KMS-11 (cell line): Measurements from ENCODE around the gene UGT1A9.
"Not testable (repeated sequence)": the region's sequence is repeated elsewhere in the genome, so short reads cannot be mapped to it uniquely, and the experiment has no call there.

ENCODE experiments used
- H2AFZ ChIP-seq: fragments of 200-600 bp; sonication (generic); 2 replicates; pipeline ENCODE4 v1.6.1; 2016; ENCODE audit warnings: antibody characterized with exemption, mixed run types, low read depth
- H3K27ac ChIP-seq: fragments of 200-600 bp; sonication (generic); 2 replicates; pipeline ENCODE4 v1.6.1; 2016; ENCODE audit warnings: mild to moderate bottlenecking, mixed run types
- H3K27me3 ChIP-seq: fragments of 200-600 bp; sonication (generic); 2 replicates; pipeline ENCODE4 v1.6.1; 2017; ENCODE audit warnings: mild to moderate bottlenecking, low read depth, mixed run types, moderate library complexity; ENCODE audit not compliant: insufficient read depth
- H3K36me3 ChIP-seq: fragments of 200-600 bp; sonication (generic); 2 replicates; pipeline ENCODE4 v1.6.1; 2017; ENCODE audit warnings: mild to moderate bottlenecking, mixed run types; ENCODE audit not compliant: insufficient read depth
- H3K4me1 ChIP-seq: fragments of 200-600 bp; sonication (generic); 2 replicates; pipeline ENCODE4 v1.6.1; 2016; ENCODE audit warnings: mild to moderate bottlenecking, low read depth, mixed run types; ENCODE audit not compliant: poor library complexity, severe bottlenecking
- H3K4me2 ChIP-seq: fragments of 200-600 bp; sonication (generic); 2 replicates; pipeline ENCODE4 v1.7.0; 2016; ENCODE audit warnings: mild to moderate bottlenecking, mixed run types
- H3K4me3 ChIP-seq: fragments of 200-600 bp; sonication (generic); IDR thresholded peaks from 2 replicates; pipeline ENCODE4 v1.6.1; 2017; ENCODE audit warnings: low read depth, low read length, mixed read lengths; ENCODE audit not compliant: insufficient read depth
- H3K79me2 ChIP-seq: fragments of 200-600 bp; sonication (generic); 2 replicates; pipeline ENCODE4 v1.6.1; 2016; ENCODE audit warnings: low read depth, mixed run types; ENCODE audit not compliant: insufficient read depth
- H3K9ac ChIP-seq: fragments of 200-600 bp; sonication (generic); 2 replicates; pipeline ENCODE4 v1.6.1; 2016; ENCODE audit warnings: mild to moderate bottlenecking, mixed run types
- H4K20me1 ChIP-seq: fragments of 200-600 bp; sonication (generic); 2 replicates; pipeline ENCODE4 v1.6.1; 2016; ENCODE audit warnings: mild to moderate bottlenecking, mixed run types; ENCODE audit not compliant: insufficient read depth
- CTCF ChIP-seq: fragments of 200-600 bp; sonication (generic); conservative IDR thresholded peaks from 2 replicates; pipeline ENCODE4 v1.6.1; 2017; ENCODE audit warnings: low read depth, mild to moderate bottlenecking, antibody characterized with exemption, low read length, moderate library complexity, mixed read lengths

The UGT1A9 gene

GRCh38 chr2:233745073-233745755 is 73.5 kb downstream of the UGT1A9 start:
- H3K79me2 ChIP-seq, result no peaks in the 10 kb centered on the region
- no peaks in the 10 kb centered on the region for H3K4me1 ChIP-seq
- no peak for TF ChIP-seq CTCF
- no peaks in the 10 kb centered on the region for H4K20me1 ChIP-seq
- H3K27ac ChIP-seq, result no peak overlapping the region
- no peaks in the 10 kb centered on the region for H3K27me3 ChIP-seq
- H3K36me3 ChIP-seq, result no peaks in the 10 kb centered on the region
- H3K4me2 ChIP-seq, result no peak overlapping the region
- H3K9ac ChIP-seq, result no peak overlapping the region
- H2AFZ ChIP-seq, result no peak overlapping the region
- no peak overlapping the region for H3K4me3 ChIP-seq

- not testable (repeated sequence) for H3K36me3 ChIP-seq, H3K4me1 ChIP-seq, H3K4me3 ChIP-seq, H3K9ac ChIP-seq, H4K20me1 ChIP-seq, H3K27ac ChIP-seq, H3K79me2 ChIP-seq, H2AFZ ChIP-seq, H3K4me2 ChIP-seq, H3K27me3 ChIP-seq
Measured at GRCh38 chr2:233745838-233746237, 74.1 kb downstream of the UGT1A9 start.

- H2AFZ ChIP-seq, result no peak overlapping the region
- no peak overlapping the region for H3K4me2 ChIP-seq
- no peak overlapping the region for H3K9ac ChIP-seq
- TF ChIP-seq CTCF, result no peak
- H3K4me3 ChIP-seq, result no peak overlapping the region
- H3K27ac ChIP-seq, result no peak overlapping the region
- no peaks in the 10 kb centered on the region for H4K20me1 ChIP-seq
- H3K27me3 ChIP-seq, result no peaks in the 10 kb centered on the region
- H3K4me1 ChIP-seq, result no peaks in the 10 kb centered on the region
- no peaks in the 10 kb centered on the region for H3K36me3 ChIP-seq
- H3K79me2 ChIP-seq, result no peaks in the 10 kb centered on the region
Measured at GRCh38 chr2:233746475-233747282, 75.0 kb downstream of the UGT1A9 start.

GRCh38 chr2:233747283-233747544 is 75.5 kb downstream of the UGT1A9 start:
- Histone ChIP-seq H3K27ac (no peak overlapping the region), H3K4me2 (no peak overlapping the region), H3K9ac (no peak overlapping the region), H3K79me2 (no peaks in the 10 kb centered on the region), H2AFZ (no peak overlapping the region), H4K20me1 (no peaks in the 10 kb centered on the region), H3K4me1 (no peaks in the 10 kb centered on the region), H3K4me3 (no peak overlapping the region), H3K27me3 (no peaks in the 10 kb centered on the region), H3K36me3 (no peaks in the 10 kb centered on the region)
- TF ChIP-seq CTCF, result no peak

GRCh38 chr2:233750689-233751088 is 79.0 kb downstream of the UGT1A9 start:
- not testable (repeated sequence) for H2AFZ ChIP-seq, H3K9ac ChIP-seq, H3K27ac ChIP-seq, H3K4me3 ChIP-seq, H3K36me3 ChIP-seq, H3K4me2 ChIP-seq, H3K4me1 ChIP-seq, H3K79me2 ChIP-seq, H3K27me3 ChIP-seq, H4K20me1 ChIP-seq

GRCh38 chr2:233751212-233752009 is 79.7 kb downstream of the UGT1A9 start:
- H3K36me3 ChIP-seq, H4K20me1 ChIP-seq, H3K4me3 ChIP-seq: not testable (repeated sequence)

More at GRCh38 chr2:233751212-233752009, 79.7 kb downstream of the UGT1A9 start:
- H3K9ac ChIP-seq, H3K4me1 ChIP-seq, H3K79me2 ChIP-seq, H3K27ac ChIP-seq, H3K4me2 ChIP-seq, H3K27me3 ChIP-seq, H2AFZ ChIP-seq: not testable (repeated sequence)
